Esophagus mucosa (tissue), 1 donor: ENCODE measurements around the gene CNIH1. TPM values are rescaled to one million over a fixed set of nuclear protein-coding genes. Genes with fewer than 3 reads are reported as not detected.
"Not testable (repeated sequence)": the region's sequence is repeated elsewhere in the genome, so short reads cannot be mapped to it uniquely, and the experiment has no call there.

Experiments used
- ATAC-seq: fragments of 200-7000 bp; cut with Tn5 transposase; one replicate; pipeline ENCODE4 v1.9.1; 2020
- total RNA-seq: library from RNA; stranded (reverse); gene quantifications from one replicate; pipeline ENCODE4 v1.2.4, GENCODE V29; 2023
- donor health status: DM: yes; HTN: yes; CAD: no.

Gene CNIH1
- total RNA-seq, 1 donor from 2014 or later = 98.0 TPM

DNA sequence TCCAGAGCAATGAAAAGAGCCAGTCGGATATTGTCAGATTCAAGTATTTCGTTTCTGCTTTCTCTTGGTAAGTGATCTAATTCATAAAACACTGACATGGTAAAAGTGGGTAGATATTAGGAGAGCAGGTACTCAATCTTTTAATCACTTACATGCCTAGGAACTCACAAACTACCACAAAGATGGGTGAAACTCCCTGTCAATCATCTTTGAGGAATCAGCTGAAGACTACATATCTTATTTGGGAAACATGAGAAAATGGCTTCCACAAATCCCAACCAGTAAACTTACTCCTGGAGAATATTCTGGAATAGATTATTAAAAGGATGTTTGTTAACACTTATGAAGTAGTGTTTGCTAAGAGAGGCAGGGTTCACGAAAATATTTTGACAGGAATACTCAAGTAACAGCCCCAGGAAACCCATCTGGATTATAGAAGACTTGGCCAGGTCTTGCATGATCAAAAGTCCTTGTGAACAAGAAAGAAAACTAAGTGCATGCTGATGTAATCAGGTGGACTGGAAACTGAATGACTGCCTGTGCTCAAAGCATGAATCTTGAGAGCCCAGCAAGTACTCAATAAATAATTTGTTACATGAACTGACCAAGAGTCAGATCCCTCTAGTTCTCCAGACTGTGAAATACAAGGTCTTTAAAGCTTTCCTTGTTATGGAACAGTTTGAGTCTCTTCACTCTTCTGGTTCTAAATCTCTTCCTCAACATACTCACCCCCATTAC, 15.5 kb downstream of the CNIH1 start:
- no peak for ATAC-seq

DNA sequence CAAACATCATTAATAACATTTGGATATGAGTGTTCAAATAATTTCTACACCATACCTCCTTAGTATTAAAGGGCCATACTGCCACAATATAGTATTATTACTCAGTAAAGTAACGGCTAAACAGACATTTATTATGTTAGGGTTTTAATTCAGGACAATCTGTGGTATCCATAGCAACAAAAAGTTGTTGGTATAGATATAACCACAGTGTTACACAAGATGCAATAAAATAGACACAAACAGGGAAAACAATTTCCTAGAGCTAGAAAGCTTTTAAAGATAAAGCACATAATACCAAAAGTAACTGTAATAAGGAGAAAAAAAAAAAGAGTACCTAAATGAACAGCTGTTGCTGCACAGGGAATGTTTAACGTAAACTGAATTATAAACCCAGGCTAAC, 16.1 kb downstream of the CNIH1 start:
- ATAC-seq = no peak

- ATAC-seq = no peak
Observed at GRCh38 chr14:54424479-54424901, 16.7 kb downstream of the CNIH1 start.

DNA sequence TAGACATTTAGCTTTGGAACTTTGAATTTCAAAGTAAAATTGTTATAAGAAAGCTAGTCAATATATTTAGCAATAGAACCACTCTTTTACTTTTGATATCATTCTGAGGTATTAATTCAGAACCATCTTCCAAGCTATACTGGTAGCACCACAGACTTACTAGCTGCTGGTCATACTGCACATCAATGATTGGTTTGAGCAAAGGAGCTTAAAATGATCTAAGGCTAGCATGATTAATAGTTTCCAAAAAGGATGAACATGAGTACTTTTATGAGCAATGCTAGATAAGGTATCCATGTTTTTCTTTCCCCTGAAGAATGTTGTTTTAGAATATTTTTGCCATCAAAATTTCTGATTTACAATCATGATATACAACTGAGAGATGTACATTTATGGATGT, 17.2 kb downstream of the CNIH1 start:
- no peak for ATAC-seq

DNA sequence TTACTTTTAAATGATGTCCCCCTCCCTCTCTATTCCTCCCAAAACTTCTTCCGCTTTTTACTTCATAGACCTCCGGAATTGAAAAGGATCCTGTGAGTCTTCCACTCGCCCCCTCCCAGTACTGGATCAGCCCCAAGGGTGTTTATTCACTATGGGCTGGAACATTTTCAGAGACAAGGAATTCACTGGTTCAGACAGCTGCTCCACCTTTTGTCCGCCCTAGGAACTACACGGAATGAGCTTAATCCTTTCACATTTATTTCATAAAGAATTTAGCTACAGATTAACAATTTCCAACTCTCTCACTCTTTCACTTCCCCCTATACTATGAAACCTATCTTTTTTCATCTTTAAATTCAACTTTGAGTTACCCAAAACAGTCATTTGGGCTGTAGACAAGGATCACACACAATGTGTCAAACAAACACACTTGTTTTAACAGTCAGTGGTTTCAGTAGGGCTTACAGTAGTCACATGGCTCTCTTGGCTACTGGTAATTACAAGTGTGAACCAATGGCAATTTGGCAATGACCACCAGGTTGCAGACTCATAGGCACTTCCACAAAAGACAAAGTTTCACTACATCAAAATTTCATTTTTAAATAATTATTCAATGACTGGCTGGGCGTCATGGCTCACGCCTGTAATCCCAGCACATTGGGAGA, 20.6 kb downstream of the CNIH1 start:
- peak; percentile 39 for ATAC-seq

GRCh38 chr14:54411371-54411770, 29.8 kb downstream of the CNIH1 start:
- no peak for ATAC-seq

- no peak for ATAC-seq
Observed at GRCh38 chr14:54410215-54410614, 31.0 kb downstream of the CNIH1 start.

- ATAC-seq = not testable (repeated sequence)
Observed at GRCh38 chr14:54403401-54404005, 37.7 kb downstream of the CNIH1 start.

DNA sequence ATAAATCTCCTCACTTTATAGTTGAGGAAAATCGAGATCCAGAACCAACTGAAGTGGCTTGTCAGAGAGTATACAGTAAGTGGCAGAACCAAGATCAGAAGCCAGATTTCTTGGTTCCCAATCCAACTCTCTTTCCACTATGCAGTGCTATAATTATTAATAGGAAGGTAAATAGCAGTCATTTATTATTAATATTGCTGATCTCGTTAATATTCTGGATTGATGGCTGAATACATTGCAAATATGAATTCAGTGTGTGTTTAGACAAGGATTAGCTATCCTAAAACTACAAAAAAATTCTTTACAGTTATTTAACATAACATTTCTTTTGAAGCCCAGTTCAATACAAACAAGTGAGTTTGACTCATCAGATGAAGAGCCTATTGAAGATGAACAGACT, 41.6 kb downstream of the CNIH1 start:
- ATAC-seq = no peak

GRCh38 chr14:54396493-54397335, 44.5 kb downstream of the CNIH1 start, which contains the start of gene CDKN3:
TSS of gene CDKN3 (plus strand) at chr14:54397007. CDS start at chr14:54397069, 62 bp downstream.
- ATAC-seq = peak; percentile 99

DNA sequence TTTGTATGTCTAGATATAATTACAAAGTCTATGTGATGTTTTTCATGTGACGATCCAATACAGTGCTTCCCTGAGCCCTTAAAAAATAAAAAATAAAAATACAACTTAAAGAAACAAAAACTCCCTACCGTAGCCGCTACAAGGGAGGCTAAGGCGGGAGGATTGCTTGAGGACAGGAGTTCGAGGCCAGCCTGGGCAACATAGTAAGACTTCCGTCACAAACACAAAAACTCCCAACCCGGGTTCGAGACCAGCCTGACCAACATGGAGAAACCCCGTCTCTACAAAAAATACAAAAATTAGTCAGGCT, 45.0 kb downstream of the CNIH1 start:
- ATAC-seq = no peak

DNA sequence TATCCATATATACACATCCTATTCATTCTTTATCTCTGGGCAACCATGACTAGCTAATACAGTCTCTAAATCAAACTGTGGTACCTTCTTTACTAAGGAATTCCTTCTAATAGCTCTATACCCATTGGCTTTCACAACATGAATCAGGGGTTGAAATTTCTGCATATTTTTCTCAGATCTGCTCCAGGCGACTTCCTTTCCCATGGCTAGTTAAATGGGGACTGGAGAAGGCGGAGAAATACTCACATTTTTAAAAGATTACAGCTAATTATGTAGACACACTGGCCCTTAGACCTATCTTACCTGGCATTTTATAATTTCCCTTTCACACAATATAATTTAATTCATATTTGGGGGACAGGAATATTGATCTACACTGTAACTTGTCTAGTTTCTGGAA, 45.5 kb downstream of the CNIH1 start:
- no peak for ATAC-seq

DNA sequence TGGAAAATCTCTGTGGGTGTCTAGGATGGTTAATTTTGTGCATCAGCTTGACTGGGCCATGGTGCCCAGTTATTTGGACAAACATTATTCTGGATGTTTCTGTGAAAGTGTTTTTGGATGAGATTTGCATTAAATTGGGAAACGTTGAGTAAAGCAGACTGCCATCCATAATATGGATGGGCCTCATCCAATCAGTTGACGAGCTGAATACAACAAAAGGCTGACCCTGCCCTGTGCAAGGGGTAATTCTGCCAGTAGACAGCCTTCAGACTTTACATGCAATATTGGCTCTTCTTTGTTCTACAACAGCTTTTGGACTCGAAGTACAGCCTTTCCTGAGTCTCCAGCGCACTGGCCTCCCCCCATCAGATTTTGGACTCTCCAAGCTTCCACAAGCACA, 45.9 kb downstream of the CNIH1 start:
- no peak for ATAC-seq

DNA sequence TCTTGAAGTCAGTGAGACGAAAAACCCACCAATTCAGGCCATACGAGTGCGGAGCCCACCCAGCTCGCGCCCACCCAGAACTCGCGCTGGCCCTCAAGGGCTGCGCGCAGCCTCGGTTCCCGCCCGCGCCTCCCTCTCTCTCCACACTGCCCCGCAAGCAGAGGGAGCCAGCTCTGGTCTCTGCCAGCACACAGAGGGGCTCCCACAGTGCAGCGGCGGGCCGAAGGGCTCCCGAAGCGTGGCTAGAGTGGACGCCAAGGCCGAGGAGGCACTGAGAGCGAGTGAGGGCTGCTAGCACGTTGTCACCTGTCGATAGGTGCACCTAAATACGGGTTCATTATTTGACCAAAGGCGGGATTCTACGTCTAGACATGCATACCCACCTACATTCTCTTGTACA, 46.6 kb downstream of the CNIH1 start:
- no peak for ATAC-seq

GRCh38 chr14:54392986-54393884, 47.9 kb downstream of the CNIH1 start:
- not testable (repeated sequence) for ATAC-seq

DNA sequence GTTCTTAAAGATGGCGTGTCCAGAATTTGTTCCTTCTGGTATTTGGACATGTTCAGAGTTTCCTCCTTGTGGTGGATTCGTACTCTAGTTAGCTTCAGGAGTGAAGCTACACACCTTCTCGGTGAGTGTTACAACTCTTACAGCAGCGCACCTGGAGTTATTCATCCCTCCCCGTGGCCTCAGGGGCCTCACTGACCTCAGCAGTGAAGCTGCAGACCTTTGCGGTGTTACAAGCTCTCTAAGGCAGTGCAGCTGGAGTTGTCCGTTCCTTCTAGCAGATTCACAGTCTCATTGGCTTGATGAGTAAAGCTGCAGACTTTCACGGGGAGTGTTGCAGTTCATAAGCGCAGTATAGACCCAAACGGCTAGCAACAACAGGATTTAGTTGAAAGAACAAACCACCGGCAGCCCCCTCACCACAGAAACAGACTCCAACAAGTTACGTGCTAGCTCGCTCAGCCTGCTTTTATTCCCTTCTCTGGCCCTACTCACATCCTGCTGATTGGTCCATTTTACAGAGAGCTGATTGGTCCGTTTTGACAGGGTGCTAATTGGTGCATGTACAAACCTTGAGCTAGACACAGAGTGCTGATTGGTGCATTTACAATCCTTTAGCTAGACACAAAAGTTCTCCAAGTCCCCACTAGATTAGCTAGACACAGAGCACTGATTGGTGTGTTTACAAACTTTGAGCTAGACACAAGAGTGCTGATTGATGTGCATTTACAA, 48.9 kb downstream of the CNIH1 start:
- ATAC-seq = no peak

DNA sequence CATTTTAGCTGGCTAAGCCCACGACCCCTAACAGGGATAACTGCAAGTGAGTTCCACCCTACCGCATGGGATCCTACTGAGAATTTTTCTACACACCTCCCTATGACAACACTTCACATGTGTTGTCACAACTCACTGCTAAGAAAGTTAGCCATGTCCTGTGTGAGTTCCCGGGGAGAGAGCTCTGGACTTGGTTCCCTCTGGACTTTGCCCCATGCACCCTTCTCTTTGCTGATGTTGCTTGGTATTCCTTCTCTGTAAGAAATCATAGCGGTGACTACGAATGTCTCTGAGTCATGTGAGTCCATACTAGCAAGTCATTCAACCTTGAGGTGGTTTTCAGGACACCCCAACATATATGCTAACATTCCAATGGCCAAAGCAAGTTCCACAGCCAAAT, 53.8 kb downstream of the CNIH1 start:
- no peak for ATAC-seq

DNA sequence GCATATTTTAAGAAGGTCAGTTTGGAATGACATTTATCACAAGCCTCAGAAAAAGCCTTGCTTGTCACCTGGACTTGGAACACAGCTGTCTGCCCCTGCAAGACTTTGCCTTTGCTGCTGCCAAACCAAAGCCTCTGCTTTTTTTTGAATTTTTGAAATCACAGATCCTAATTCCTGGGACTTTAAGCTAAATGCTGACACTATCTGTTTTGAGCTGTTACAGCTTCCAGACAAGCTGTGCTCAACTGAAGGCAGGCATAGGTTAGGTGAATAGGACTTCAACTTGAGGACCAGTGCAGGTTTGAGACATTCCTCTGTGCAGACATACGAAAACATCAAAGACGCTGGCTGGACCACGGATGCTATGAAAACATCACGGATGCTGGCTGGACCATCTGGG, 55.6 kb downstream of the CNIH1 start:
- no peak for ATAC-seq

- ATAC-seq = no peak
Observed at GRCh38 chr14:54383835-54384234, 57.3 kb downstream of the CNIH1 start.

- no peak for ATAC-seq
Observed at GRCh38 chr14:54381821-54382220, 59.4 kb downstream of the CNIH1 start.

DNA sequence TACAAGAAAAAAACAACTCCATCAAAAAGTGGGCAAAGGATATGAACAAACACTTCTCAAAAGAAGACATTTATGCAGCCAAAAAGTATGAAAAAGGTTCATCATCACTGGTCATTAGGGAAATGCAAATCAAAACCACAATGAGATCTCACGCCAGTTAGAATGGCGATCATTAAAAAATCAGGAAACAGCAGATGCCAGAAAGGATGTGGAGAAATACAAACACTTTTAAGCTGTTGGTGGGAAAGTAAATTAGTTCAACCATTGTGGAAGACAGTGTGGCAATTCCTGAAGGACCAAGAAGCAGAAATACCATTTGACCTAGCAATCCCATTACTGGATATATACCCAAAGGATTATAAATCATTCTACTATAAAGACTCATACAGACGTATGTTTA, 60.6 kb downstream of the CNIH1 start:
- ATAC-seq = not testable (repeated sequence)
